Neural cell (in vitro differentiated cells): ENCODE results near the gene TMSB10. TPM values are rescaled to one million over a fixed set of nuclear protein-coding genes. Genes with fewer than 3 reads are reported as not detected.

Source experiments
- H2AFZ ChIP-seq: fragments of 200-600, 300-800 bp; sonication (generic), shearing (Covaris generic); 2 replicates; pipeline ENCODE4 v1.6.0; 2014; ENCODE audit warnings: low read depth, mild to moderate bottlenecking, antibody characterized with exemption, low read length, moderate library complexity
- H3F3A ChIP-seq: fragments of 200-600 bp; shearing (Covaris generic); 2 replicates; pipeline ENCODE4 v1.6.1; 2016; ENCODE audit warnings: mild to moderate bottlenecking, moderate library complexity, mixed read lengths, antibody characterized with exemption, low read length; ENCODE audit not compliant: insufficient read depth, poor library complexity, severe bottlenecking
- H3K27ac ChIP-seq: fragments of 200-600, 300-800 bp; sonication (generic), shearing (Covaris generic); 2 replicates; pipeline ENCODE4 v1.5.1; 2014; ENCODE audit warnings: mild to moderate bottlenecking, low read length, moderate library complexity
- H3K27me3 ChIP-seq: fragments of 300-800, 200-600 bp; sonication (generic), shearing (Covaris generic); 2 replicates; pipeline ENCODE4 v1.6.0; 2014; ENCODE audit warnings: mild to moderate bottlenecking, low read depth, low read length, moderate library complexity; ENCODE audit not compliant: insufficient read depth
- H3K36me3 ChIP-seq: fragments of 300-800, 200-600 bp; sonication (generic), shearing (Covaris generic); 2 replicates; pipeline ENCODE4 v1.5.1; 2014; ENCODE audit warnings: mild to moderate bottlenecking, antibody characterized with exemption, low read length, moderate library complexity; ENCODE audit not compliant: insufficient read depth
- H3K4me2 ChIP-seq: fragments of 300-800, 200-600 bp; sonication (generic), shearing (Covaris generic); 2 replicates; pipeline ENCODE4 v1.6.0; 2014; ENCODE audit warnings: mild to moderate bottlenecking, low read length
- H3K4me3 ChIP-seq: fragments of 300-800, 200-600 bp; sonication (generic), shearing (Covaris generic); 2 replicates; pipeline ENCODE4 v1.5.1; 2014; ENCODE audit warnings: mild to moderate bottlenecking, low read length, moderate library complexity
- H3K79me2 ChIP-seq: fragments of 200-600 bp; shearing (Covaris generic); replicated peaks from 2 replicates; pipeline ENCODE4 v1.6.0; 2014; ENCODE audit warnings: mild to moderate bottlenecking, low read length, moderate library complexity; ENCODE audit not compliant: insufficient read depth
- H3K9ac ChIP-seq: fragments of 300-800, 200-600 bp; sonication (generic), shearing (Covaris generic); 2 replicates; pipeline ENCODE4 v1.6.1; 2016; ENCODE audit warnings: mild to moderate bottlenecking, low read length, mixed read lengths
- H3K9me2 ChIP-seq: fragments of 200-600 bp; shearing (Covaris generic); 2 replicates; pipeline ENCODE4 v1.6.1; 2016; ENCODE audit warnings: mild to moderate bottlenecking, low read length, mixed read lengths; ENCODE audit not compliant: insufficient read depth
- H3K9me3 ChIP-seq: fragments of 200-600, 300-800 bp; sonication (generic), shearing (Covaris generic); 2 replicates; pipeline ENCODE4 v1.6.1; 2016; ENCODE audit warnings: mild to moderate bottlenecking, mixed run types, low read length, moderate library complexity, mixed read lengths
- H4K20me1 ChIP-seq: fragments of 200-600 bp; shearing (Covaris generic); 2 replicates; pipeline ENCODE4 v1.6.1; 2016; ENCODE audit warnings: mild to moderate bottlenecking, mixed run types; ENCODE audit not compliant: insufficient read depth
- CTCF ChIP-seq: fragments of 450-650 bp; IDR thresholded peaks from 2 replicates; pipeline ENCODE4 v1.5.1; 2014; ENCODE audit warnings: antibody characterized with exemption, mild to moderate bottlenecking, moderate library complexity; ENCODE audit not compliant: poor library complexity, severe bottlenecking
- EP300 ChIP-seq: fragments of 450-650 bp; conservative IDR thresholded peaks from 2 replicates; pipeline ENCODE4 v1.6.1; 2014; ENCODE audit warnings: antibody characterized with exemption, mild to moderate bottlenecking, moderate library complexity; ENCODE audit not compliant: poor library complexity, severe bottlenecking
- EZH2 ChIP-seq: fragments of 200-600, 300-800 bp; shearing (Covaris generic), sonication (generic); IDR thresholded peaks from 2 replicates; pipeline ENCODE4 v1.6.1; 2014; ENCODE audit warnings: antibody characterized with exemption, low read length, borderline replicate concordance, mild to moderate bottlenecking; ENCODE audit not compliant: insufficient read depth, poor library complexity, severe bottlenecking
- MXI1 ChIP-seq: fragments of 450-650 bp; conservative IDR thresholded peaks from 2 replicates; pipeline ENCODE4 v1.6.1; 2014; ENCODE audit warnings: antibody characterized with exemption, mild to moderate bottlenecking; ENCODE audit not compliant: poor library complexity, severe bottlenecking
- POLR2AphosphoS5 ChIP-seq: IDR thresholded peaks from 2 replicates; pipeline ENCODE4 v1.6.1; 2012
- RAD21 ChIP-seq: fragments of 450-650 bp; conservative IDR thresholded peaks from 2 replicates; pipeline ENCODE4 v1.6.1; 2014; ENCODE audit warnings: antibody characterized with exemption, mild to moderate bottlenecking, moderate library complexity
- REST ChIP-seq: IDR thresholded peaks from 2 replicates; pipeline ENCODE4 v1.6.1; 2012; ENCODE audit warnings: borderline replicate concordance
- SMC3 ChIP-seq: fragments of 450-650 bp; conservative IDR thresholded peaks from 2 replicates; pipeline ENCODE4 v1.6.1; 2014; ENCODE audit warnings: antibody characterized with exemption, mild to moderate bottlenecking, moderate library complexity; ENCODE audit not compliant: poor library complexity
- TAF1 ChIP-seq: IDR thresholded peaks from 2 replicates; pipeline ENCODE4 v1.6.1; 2012; ENCODE audit warnings: low read depth
- polyA plus RNA-seq: library from polyadenylated mRNA; depleted of rRNA; stranded (reverse); fragments of >200 nt; gene quantifications from 2 replicates; pipeline ENCODE4 v1.2.3, GENCODE V29; 2014

TMSB10 gene
- polyA plus RNA-seq, 1 donor from 2014 or later: 15,324 TPM

GRCh38 chr2:84899304-84900204, 5.9 kb upstream of the TMSB10 start:
- Histone ChIP-seq H3K27ac (no peak overlapping the region), H3K4me3 (no peak overlapping the region), H3K9ac (no peak overlapping the region), H3K36me3 (no peaks in the 10 kb centered on the region), H2AFZ (no peak overlapping the region), H3K79me2 (no peaks in the 10 kb centered on the region), H3F3A (no peaks in the 10 kb centered on the region), H3K4me2 (no peak overlapping the region), H3K9me2 (no peaks in the 10 kb centered on the region), H3K9me3 (no peaks in the 10 kb centered on the region), H4K20me1 (no peaks in the 10 kb centered on the region), H3K27me3 (no peaks in the 10 kb centered on the region)
- no peak for TF ChIP-seq REST
- TF ChIP-seq EP300: no peak
- TF ChIP-seq TAF1: no peak
- no peak for TF ChIP-seq CTCF
- no peak for TF ChIP-seq EZH2
- no peak for TF ChIP-seq RAD21
- no peak for TF ChIP-seq MXI1
- TF ChIP-seq SMC3: no peak
- TF ChIP-seq POLR2AphosphoS5: no peak

- no peaks in the 10 kb centered on the region for H3F3A ChIP-seq
- no peaks in the 10 kb centered on the region for H3K27me3 ChIP-seq
- peaks cover 4% of the 10 kb centered on the region for H3K79me2 ChIP-seq
- H3K27ac ChIP-seq: no peak overlapping the region
- H3K4me2 ChIP-seq: no peak overlapping the region
- H4K20me1 ChIP-seq: no peaks in the 10 kb centered on the region
- no peak overlapping the region for H2AFZ ChIP-seq
- no peaks in the 10 kb centered on the region for H3K36me3 ChIP-seq
- no peak overlapping the region for H3K4me3 ChIP-seq
- no peak overlapping the region for H3K9ac ChIP-seq
- H3K9me2 ChIP-seq: no peaks in the 10 kb centered on the region
- no peak for TF ChIP-seq POLR2AphosphoS5
- TF ChIP-seq TAF1: no peak
- TF ChIP-seq EZH2: no peak
- no peak for TF ChIP-seq EP300
- TF ChIP-seq MXI1: no peak
- TF ChIP-seq SMC3: no peak
- no peak for TF ChIP-seq CTCF
- TF ChIP-seq REST: no peak
- no peak for TF ChIP-seq RAD21
- H3K9me3 ChIP-seq: no peaks in the 10 kb centered on the region
Observed at GRCh38 chr2:84900971-84901370, 4.5 kb upstream of the TMSB10 start.
